ENCODE measurements around the gene TRABD2B.

DNA sequence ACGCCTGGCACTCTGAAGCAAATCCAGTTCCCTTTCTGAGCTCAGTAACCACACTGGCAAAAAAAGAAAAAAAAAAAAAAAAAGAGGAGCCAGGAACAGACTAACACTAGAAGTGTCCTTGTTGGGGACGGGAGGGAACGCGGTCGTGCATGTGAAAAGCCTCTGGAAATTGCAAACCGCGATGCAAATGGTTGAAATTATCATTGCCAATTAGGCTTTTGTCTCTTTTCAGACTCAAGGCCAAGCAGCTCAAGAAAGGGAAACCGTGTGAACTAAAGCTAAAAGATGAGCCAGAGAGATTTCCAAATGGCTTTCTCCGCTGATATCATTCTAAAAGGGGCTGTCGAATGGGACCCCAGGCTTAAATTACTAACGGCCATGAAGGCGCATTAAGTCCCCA, 13.5 kb downstream of the TRABD2B start:
- TF ChIP-seq, protein P1, sequence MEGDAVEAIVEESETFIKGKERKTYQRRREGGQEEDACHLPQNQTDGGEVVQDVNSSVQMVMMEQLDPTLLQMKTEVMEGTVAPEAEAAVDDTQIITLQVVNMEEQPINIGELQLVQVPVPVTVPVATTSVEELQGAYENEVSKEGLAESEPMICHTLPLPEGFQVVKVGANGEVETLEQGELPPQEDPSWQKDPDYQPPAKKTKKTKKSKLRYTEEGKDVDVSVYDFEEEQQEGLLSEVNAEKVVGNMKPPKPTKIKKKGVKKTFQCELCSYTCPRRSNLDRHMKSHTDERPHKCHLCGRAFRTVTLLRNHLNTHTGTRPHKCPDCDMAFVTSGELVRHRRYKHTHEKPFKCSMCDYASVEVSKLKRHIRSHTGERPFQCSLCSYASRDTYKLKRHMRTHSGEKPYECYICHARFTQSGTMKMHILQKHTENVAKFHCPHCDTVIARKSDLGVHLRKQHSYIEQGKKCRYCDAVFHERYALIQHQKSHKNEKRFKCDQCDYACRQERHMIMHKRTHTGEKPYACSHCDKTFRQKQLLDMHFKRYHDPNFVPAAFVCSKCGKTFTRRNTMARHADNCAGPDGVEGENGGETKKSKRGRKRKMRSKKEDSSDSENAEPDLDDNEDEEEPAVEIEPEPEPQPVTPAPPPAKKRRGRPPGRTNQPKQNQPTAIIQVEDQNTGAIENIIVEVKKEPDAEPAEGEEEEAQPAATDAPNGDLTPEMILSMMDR (IDR thresholded peaks at IDR 0.05; ENCODE audit: insufficient read depth, low read depth, low read length): no peak
- no peak for TF ChIP-seq EZH2 (IDR thresholded peaks at IDR 0.05; ENCODE audit: insufficient read depth, low read length)
